ENCODE measurements around the gene TMEM131. TPM values are rescaled to one million over a fixed set of nuclear protein-coding genes. Genes with fewer than 3 reads are reported as not detected.

TMEM131 gene
- total RNA-seq, 4 donors from 2014 or later: 39.0 to 58.5 (median 41.3) TPM

DNA sequence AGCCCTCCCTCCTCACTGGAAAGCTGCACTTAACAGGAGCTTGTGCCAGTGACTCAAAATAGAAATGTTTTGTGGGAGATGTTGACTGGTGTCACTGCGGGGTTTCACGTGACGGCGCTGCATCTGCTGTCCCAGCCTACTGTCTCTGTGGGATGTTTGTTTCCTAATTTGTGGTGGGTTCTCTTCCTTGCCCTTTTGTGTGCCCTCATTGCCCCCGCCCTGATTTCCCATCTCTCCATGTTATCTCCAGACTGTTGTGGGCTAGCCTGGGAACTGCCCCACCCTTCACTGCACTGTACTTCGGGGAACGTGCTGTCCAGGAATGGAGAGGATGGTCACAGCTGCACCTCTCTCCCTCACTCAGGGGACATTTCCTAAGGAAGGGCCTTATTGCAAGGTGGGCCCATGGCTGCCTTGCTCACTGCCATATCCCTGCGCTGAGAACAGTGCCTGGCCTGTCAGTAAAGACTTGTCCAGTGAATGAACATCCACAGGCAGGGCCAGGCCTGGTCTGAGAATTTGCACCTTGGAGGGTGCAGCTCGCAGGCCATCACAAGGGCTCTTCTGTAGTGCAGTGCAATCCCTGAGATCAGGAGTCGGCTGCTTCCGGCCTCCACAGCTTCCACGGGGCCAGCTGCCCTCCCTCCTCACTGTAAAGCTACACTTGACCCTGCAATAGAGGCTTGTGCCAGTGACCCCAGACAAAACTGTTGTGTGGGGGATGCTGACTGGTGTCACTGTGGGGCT is 264.3 kb downstream of the TMEM131 start:
- TF ChIP-seq POLR2A (IDR thresholded peaks at IDR 0.05) (no peak), EP300 (IDR thresholded peaks at IDR 0.05) (no peak)
- TF ChIP-seq, protein P1, sequence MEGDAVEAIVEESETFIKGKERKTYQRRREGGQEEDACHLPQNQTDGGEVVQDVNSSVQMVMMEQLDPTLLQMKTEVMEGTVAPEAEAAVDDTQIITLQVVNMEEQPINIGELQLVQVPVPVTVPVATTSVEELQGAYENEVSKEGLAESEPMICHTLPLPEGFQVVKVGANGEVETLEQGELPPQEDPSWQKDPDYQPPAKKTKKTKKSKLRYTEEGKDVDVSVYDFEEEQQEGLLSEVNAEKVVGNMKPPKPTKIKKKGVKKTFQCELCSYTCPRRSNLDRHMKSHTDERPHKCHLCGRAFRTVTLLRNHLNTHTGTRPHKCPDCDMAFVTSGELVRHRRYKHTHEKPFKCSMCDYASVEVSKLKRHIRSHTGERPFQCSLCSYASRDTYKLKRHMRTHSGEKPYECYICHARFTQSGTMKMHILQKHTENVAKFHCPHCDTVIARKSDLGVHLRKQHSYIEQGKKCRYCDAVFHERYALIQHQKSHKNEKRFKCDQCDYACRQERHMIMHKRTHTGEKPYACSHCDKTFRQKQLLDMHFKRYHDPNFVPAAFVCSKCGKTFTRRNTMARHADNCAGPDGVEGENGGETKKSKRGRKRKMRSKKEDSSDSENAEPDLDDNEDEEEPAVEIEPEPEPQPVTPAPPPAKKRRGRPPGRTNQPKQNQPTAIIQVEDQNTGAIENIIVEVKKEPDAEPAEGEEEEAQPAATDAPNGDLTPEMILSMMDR (IDR thresholded peaks at IDR 0.05): no peak
- H3K4me3 ChIP-seq: no peak overlapping the region
- H3K36me3 ChIP-seq: no peaks in the 10 kb centered on the region
- no peak overlapping the region for H3K27ac ChIP-seq
- WGBS, 2 donors: 71 to 87% methylated on average over 7 to 12 of the region's 12 CpGs
- no peak for DNase-seq (ENCODE audit: low spot score in 2 of 2)
- H3K27me3 ChIP-seq: no peaks in the 10 kb centered on the region
- peaks cover 0 to 24% (median 0%) of the 10 kb centered on the region in 4 donors for H3K9me3 ChIP-seq
- no peaks in the 10 kb centered on the region for H3K4me1 ChIP-seq

DNA sequence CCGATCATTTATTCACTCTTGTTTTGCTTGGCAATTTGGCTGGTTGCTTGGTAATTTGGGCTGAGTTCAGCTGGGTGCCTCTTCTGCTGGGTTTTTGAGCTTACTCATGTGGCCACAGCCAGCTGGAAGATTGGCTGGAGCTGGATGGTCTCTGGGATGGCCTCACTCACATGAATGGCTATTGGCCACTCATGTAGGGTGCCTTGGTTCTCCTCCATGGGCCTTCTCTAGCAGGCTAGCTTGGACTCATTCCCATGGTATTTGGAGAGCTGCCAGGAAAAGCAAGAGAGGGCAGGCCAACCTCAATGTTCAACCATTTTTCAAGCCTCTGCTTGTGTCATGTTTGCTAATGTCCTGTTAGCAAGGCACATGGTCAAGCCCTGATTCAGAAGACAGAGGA is 265.5 kb downstream of the TMEM131 start:
- Histone ChIP-seq H3K27ac (no peak overlapping the region), H3K9me3 (peaks cover 0 to 25% (median 0%) of the 10 kb centered on the region in 4 donors), H3K4me1 (no peaks in the 10 kb centered on the region), H3K4me3 (no peak overlapping the region), H3K36me3 (no peaks in the 10 kb centered on the region), H3K27me3 (no peaks in the 10 kb centered on the region)
- no peak for DNase-seq (ENCODE audit: low spot score in 2 of 2)
- WGBS, 2 donors: 91 to 95% methylated on average over 1 of the region's 1 CpG
- TF ChIP-seq, protein P1 (IDR thresholded peaks at IDR 0.05): no peak

DNA sequence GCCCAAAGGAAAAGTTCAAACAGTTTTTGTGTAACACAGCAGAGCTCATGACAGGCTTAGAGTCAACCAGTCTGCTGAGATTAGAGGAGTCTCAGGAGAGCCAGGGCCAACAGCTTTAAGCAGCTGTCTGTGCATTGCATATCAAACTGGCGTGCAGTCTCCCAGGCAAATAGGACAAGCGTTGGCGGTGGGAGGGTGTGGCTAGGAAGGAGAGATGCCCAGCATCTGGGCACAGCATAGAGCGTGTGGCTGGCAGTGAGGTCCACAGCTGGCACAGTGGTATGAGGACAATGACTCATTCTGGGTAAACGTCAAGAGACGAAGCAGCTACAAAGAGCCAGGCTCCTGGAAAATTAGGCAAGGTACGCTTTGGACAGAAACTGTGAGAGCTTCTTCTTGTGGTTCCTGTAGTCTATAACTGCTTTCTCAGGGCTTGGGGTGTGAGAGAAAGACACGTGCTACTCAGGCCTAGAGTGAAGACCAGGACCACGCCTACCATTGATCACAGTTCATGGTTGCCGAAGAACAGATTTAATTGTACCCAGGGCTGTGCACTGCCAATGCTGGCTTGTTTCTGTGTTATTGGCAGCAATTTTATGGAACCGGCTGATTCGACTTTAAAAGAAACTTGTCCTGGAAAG is 267.5 kb downstream of the TMEM131 start:
- TF ChIP-seq POLR2A (IDR thresholded peaks at IDR 0.05): no peak
- no peak for TF ChIP-seq EP300 (IDR thresholded peaks at IDR 0.05)
- TF ChIP-seq, protein P1 (IDR thresholded peaks at IDR 0.05): no peak
- peaks cover 0 to 31% (median 0%) of the 10 kb centered on the region in 4 donors for H3K9me3 ChIP-seq
- no peak overlapping the region for H3K27ac ChIP-seq
- 74 to 81% methylated on average over 12 of the region's 12 CpGs for WGBS, 2 donors
- no peaks in the 10 kb centered on the region for H3K36me3 ChIP-seq
- no peaks in the 10 kb centered on the region for H3K4me1 ChIP-seq
- H3K27me3 ChIP-seq: no peaks in the 10 kb centered on the region
- no peak for DNase-seq (ENCODE audit: low spot score in 2 of 2)
- no peak overlapping the region for H3K4me3 ChIP-seq

DNA sequence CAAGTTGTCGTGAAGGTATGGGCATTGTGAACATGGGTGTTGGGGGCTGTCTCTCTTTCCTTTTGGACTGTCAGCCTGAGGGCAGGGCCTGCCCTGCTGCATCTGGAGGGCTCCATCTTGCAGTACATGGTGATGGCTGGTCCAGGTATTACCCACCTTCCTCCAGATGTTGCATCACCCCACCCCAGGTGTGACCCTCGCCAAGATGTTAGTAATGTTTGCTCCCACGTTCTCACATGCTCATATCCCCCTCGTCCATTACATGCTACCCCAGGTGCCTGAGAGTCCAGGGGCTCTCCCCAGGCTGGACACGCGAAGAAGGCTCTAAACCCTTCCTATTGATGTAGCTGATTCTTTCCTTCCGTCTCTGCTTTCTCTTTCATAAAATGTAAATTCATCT is 268.5 kb downstream of the TMEM131 start:
- Histone ChIP-seq H3K4me1 (no peaks in the 10 kb centered on the region), H3K9me3 (peaks cover 0 to 31% (median 0%) of the 10 kb centered on the region in 4 donors), H3K27me3 (no peaks in the 10 kb centered on the region), H3K27ac (no peak overlapping the region), H3K36me3 (no peaks in the 10 kb centered on the region), H3K4me3 (no peak overlapping the region)
- 90 to 92% methylated on average over 7 of the region's 7 CpGs for WGBS, 2 donors
- DNase-seq (ENCODE audit: low spot score in 2 of 2): no peak
- TF ChIP-seq EP300 (IDR thresholded peaks at IDR 0.05) (no peak), POLR2A (IDR thresholded peaks at IDR 0.05) (no peak)
- TF ChIP-seq, protein P1 (IDR thresholded peaks at IDR 0.05): no peak
